Measurements from ENCODE around the gene BRD1. TPM values are rescaled to one million over a fixed set of nuclear protein-coding genes. Genes with fewer than 3 reads are reported as not detected.
A peak's percentile ranks its signal among the peaks of the same experiment; 100 is the strongest.

Gene BRD1
- total and polyA plus RNA-seq, 9 of the 15 experiments (the other 6 are each of a cell fraction or from before 2014, with no cell fraction given): 0.42 to 17.6 (median 5.5) TPM

GRCh38 chr22:49749885-49750510, 77.7 kb downstream of the BRD1 start:
- H3K9me1 ChIP-seq (ENCODE audit: control insufficient read depth, insufficient read depth, low read length): no peaks in the 10 kb centered on the region
- DNase-seq (ENCODE audit: extremely low read depth in 1 of 4, low spot score in 3 of 4) (peak in 1 of 4 experiments; percentile 2), FAIRE-seq (no peak), ATAC-seq (no peak)
- intact Hi-C loops (cut with micrococcal nuclease) (no loop called here), in situ Hi-C loops (cut with MboI) (no loop called here)
- CTCF ChIA-PET (ENCODE audit: low intra/inter-chr PET ratio): no interaction called here
- no peak overlapping the region for H3K9ac ChIP-seq (ENCODE audit: insufficient read depth in 1 of 2, low read depth in 2 of 2, low read length in 2 of 2)
- H4K20me1 ChIP-seq (replicated peaks; ENCODE audit: control insufficient read depth, insufficient read depth, low read length): no peaks in the 10 kb centered on the region
- H3K36me3 ChIP-seq (ENCODE audit: control insufficient read depth, insufficient read depth, low read length): no peaks in the 10 kb centered on the region
- POLR2A ChIA-PET: interaction anchor here (0.6 kb wide), 1 partner anchor 49 kb away, joined by 3 read pairs; no protein-coding TSS in a partner anchor
- no peaks in the 10 kb centered on the region for H3K9me3 ChIP-seq (replicated peaks; ENCODE audit: control insufficient read depth, insufficient read depth, low read depth, low read length)
- no peak for TF ChIP-seq CLOCK (CRISPR knock-in tag; IDR thresholded peaks at IDR 0.05; ENCODE audit: borderline replicate concordance)
- H2AFZ ChIP-seq (ENCODE audit: low read depth, low read length): no peak overlapping the region
- no peaks in the 10 kb centered on the region for H3K79me2 ChIP-seq (ENCODE audit: control insufficient read depth, insufficient read depth, low read length)
- no peak overlapping the region for H3K4me2 ChIP-seq (ENCODE audit: insufficient read depth, low read length)
- H3K27me3 ChIP-seq (ENCODE audit: control insufficient read depth in 2 of 2, insufficient read depth in 2 of 2, low read length in 2 of 2): peaks cover 6 to 29% of the 10 kb centered on the region in 2 experiments; a peak in 4 of 5 replicates
- no peak overlapping the region for H3K4me3 ChIP-seq
- 4% methylated on average over 9 of the region's 24 CpGs for WGBS (ENCODE audit: insufficient coverage, low coverage, missing lambda C conversion rate)
- H3K27ac ChIP-seq (ENCODE audit: extremely low read depth, low read depth, low read length): no peak overlapping the region
- H3K4me1 ChIP-seq (replicated peaks in 1 of 2; ENCODE audit: control insufficient read depth in 2 of 2, insufficient read depth in 2 of 2, low read length in 2 of 2): peaks cover 0 to 16% of the 10 kb centered on the region in 2 experiments; a peak in 3 of 5 replicates
- BruUV-seq (replicated peaks): no TSS peak

DNA sequence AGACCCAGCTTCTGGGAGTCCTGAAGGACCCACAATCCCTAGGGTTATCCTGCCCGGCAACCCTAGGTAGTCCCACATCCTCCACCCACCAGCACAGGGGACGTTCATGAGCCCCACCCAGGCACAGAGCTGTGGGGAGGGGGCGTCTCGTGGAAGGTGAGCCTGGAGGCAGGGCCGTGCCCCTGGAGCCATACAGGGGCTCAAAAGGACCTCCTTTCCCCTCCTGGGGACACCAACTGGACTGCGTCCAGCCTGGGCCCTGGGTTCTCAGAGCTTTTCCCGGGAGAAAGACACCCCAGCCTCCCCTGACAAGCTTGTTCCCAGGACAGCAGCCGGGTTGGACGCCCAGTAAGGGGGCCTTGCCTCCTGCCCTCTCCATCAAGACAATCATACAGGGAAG, 78.4 kb downstream of the BRD1 start:
- peak in 1 of 4 experiments; percentile 2 for DNase-seq (ENCODE audit: extremely low read depth in 1 of 4, low spot score in 3 of 4)
- in situ Hi-C loops (cut with MboI): no loop called here
- Histone ChIP-seq H3K36me3 (ENCODE audit: control insufficient read depth, insufficient read depth, low read length) (no peaks in the 10 kb centered on the region), H3K4me3 (no peak overlapping the region), H2AFZ (ENCODE audit: low read depth, low read length) (no peak overlapping the region), H3K9ac (ENCODE audit: insufficient read depth in 1 of 2, low read depth in 2 of 2, low read length in 2 of 2) (no peak overlapping the region), H3K4me2 (ENCODE audit: insufficient read depth, low read length) (no peak overlapping the region), H3K4me1 (replicated peaks in 1 of 2; ENCODE audit: control insufficient read depth in 2 of 2, insufficient read depth in 2 of 2, low read length in 2 of 2) (peaks cover 0 to 16% of the 10 kb centered on the region in 2 experiments; a peak in 3 of 5 replicates), H3K79me2 (ENCODE audit: control insufficient read depth, insufficient read depth, low read length) (no peaks in the 10 kb centered on the region), H3K27me3 (ENCODE audit: control insufficient read depth in 2 of 2, insufficient read depth in 2 of 2, low read length in 2 of 2) (peaks cover 6 to 21% of the 10 kb centered on the region in 2 experiments; a peak in 4 of 5 replicates), H3K9me3 (replicated peaks; ENCODE audit: control insufficient read depth, insufficient read depth, low read depth, low read length) (no peaks in the 10 kb centered on the region), H3K27ac (ENCODE audit: extremely low read depth, low read depth, low read length) (no peak overlapping the region), H3K9me1 (ENCODE audit: control insufficient read depth, insufficient read depth, low read length) (no peaks in the 10 kb centered on the region), H4K20me1 (replicated peaks; ENCODE audit: control insufficient read depth, insufficient read depth, low read length) (no peaks in the 10 kb centered on the region)
- POLR2A ChIA-PET: no interaction called here
- no TSS peak for BruUV-seq (replicated peaks)
- intact Hi-C loops (cut with micrococcal nuclease): no loop called here
- 3% methylated on average over 7 of the region's 9 CpGs for WGBS (ENCODE audit: insufficient coverage, low coverage, missing lambda C conversion rate)
- ATAC-seq: no peak
- FAIRE-seq: no peak
- CTCF ChIA-PET (ENCODE audit: low intra/inter-chr PET ratio): no interaction called here
- no peak for TF ChIP-seq ZNF57 (CRISPR knock-in tag; IDR thresholded peaks at IDR 0.05)
- TF ChIP-seq NR3C1 (CRISPR knock-in tag; IDR thresholded peaks at IDR 0.05): no peak
- no peak for TF ChIP-seq MBD1 (CRISPR knock-in tag; IDR thresholded peaks at IDR 0.05)

Data from K562 (cell line).